HepG2 (cell line): ENCODE measurements around the gene ARHGEF1. TPM values are rescaled to one million over a fixed set of nuclear protein-coding genes. Genes with fewer than 3 reads are reported as not detected.

ENCODE experiments used
- ATAC-seq: fragments of 200-7000 bp; cut with Tn5 transposase; 3 replicates; pipeline ENCODE4 v1.9.1; 2020; ENCODE audit warnings: mild to moderate bottlenecking, moderate library complexity
- BruUV-seq: library from RNA; stranded (reverse); fragments of 400-500 nt; replicated peaks from 2 replicates; lab custom pipeline; 2021; lab: Mats Ljungman, UMichigan
- CTCF ChIA-PET: fragments of 300-600 bp; formaldehyde crosslinking; extraction: SDS; loops from one replicate; lab custom pipeline; 2021; ENCODE audit warnings: low total read pairs, inconsistent platforms, low intra/inter-chr PET ratio; lab: Yijun Ruan, JAX
- POLR2A ChIA-PET: fragments of 350-600 bp; sonication (Branson Sonifier 250); formaldehyde crosslinking; loops from one replicate; lab custom pipeline; 2020; ENCODE audit warnings: antibody characterized with exemption, inconsistent platforms; lab: Yijun Ruan, JAX
- DNase-seq: peaks from one replicate; pipeline ENCODE4 v3.0.0-alpha.2; 2015; ENCODE audit warnings: low spot score
- FAIRE-seq: peaks from 3 replicates; lab custom pipeline; 2011; peaks lifted over from hg19 to GRCh38; lab: Jason Lieb, UNC
- H2AFZ ChIP-seq: one replicate; pipeline ENCODE4 v1.6.1; 2011; ENCODE audit warnings: low read length, inconsistent platforms
- H3K27ac ChIP-seq: fragments of 300-600 bp; 3 replicates; pipeline ENCODE4 v1.8.0; 2011; ENCODE audit warnings: mixed run types, mild to moderate bottlenecking, mixed read lengths, low read length, inconsistent platforms; ENCODE audit not compliant: insufficient read depth; ENCODE audit errors: extremely low read length
- H3K27me3 ChIP-seq, 2 experiments: fragments of 200-600 bp in 1 of 2; 2 replicates in 1 of 2; 3 replicates in 1 of 2; pipeline versions ENCODE4 v1.6.0 to v1.8.0; 2011; ENCODE audit warnings: low read length in 2 of 2, mild to moderate bottlenecking in 2 of 2, moderate library complexity in 2 of 2, inconsistent platforms in 1 of 2; ENCODE audit not compliant: insufficient read depth in 2 of 2, control insufficient read depth in 1 of 2
- H3K36me3 ChIP-seq, 2 experiments: fragments of 200-600 bp in 1 of 2; replicated peaks in 1 of 2; 2 replicates in 1 of 2; 3 replicates in 1 of 2; pipeline versions ENCODE4 v1.5.1 to v1.8.0; 2011; ENCODE audit warnings: low read length in 2 of 2, inconsistent platforms in 1 of 2; ENCODE audit not compliant: insufficient read depth in 2 of 2, control insufficient read depth in 1 of 2
- H3K4me1 ChIP-seq: 2 replicates; pipeline ENCODE4 v1.5.1; 2012; ENCODE audit warnings: low read length, inconsistent platforms; ENCODE audit not compliant: insufficient read depth
- H3K4me2 ChIP-seq: 2 replicates; pipeline ENCODE4 v1.6.0; 2011; ENCODE audit warnings: low read depth, low read length, inconsistent platforms
- H3K4me3 ChIP-seq, 3 experiments: fragments of 200-600 bp in 1 of 3; sonication (generic), shearing (Covaris generic) in 1 of 3; replicated peaks in 1 of 3; 2 replicates each; pipeline ENCODE4 v1.5.1; 2011 to 2016; ENCODE audit warnings: low read length in 3 of 3, inconsistent platforms in 2 of 3, low read depth in 2 of 3, mild to moderate bottlenecking in 2 of 3, control low read depth in 1 of 3, mixed read lengths in 1 of 3; ENCODE audit not compliant: insufficient read depth in 1 of 3
- H3K79me2 ChIP-seq: one replicate; pipeline ENCODE4 v1.6.1; 2011; ENCODE audit warnings: low read length, inconsistent platforms; ENCODE audit not compliant: insufficient read depth
- H3K9ac ChIP-seq: 2 replicates; pipeline ENCODE4 v1.6.0; 2011; ENCODE audit warnings: mild to moderate bottlenecking, low read depth, low read length, inconsistent platforms; ENCODE audit not compliant: insufficient read depth
- H3K9me3 ChIP-seq: 2 replicates; pipeline ENCODE4 v1.5.1; 2012; ENCODE audit warnings: mild to moderate bottlenecking, low read length
- H4K20me1 ChIP-seq: 2 replicates; pipeline ENCODE4 v1.6.0; 2011; ENCODE audit warnings: inconsistent platforms, mild to moderate bottlenecking, low read length, moderate library complexity; ENCODE audit not compliant: insufficient read depth
- AKAP8 ChIP-seq: sonication (generic); formaldehyde crosslinking; IDR thresholded peaks from 2 replicates; pipeline ENCODE4 v1.5.1; 2020; ENCODE audit warnings: mild to moderate bottlenecking, missing genetic modification reagents
- DPF2 ChIP-seq: sonication (generic); formaldehyde crosslinking; IDR thresholded peaks from 2 replicates; pipeline ENCODE4 v1.4.0; 2020; ENCODE audit warnings: mild to moderate bottlenecking, low read depth, missing genetic modification reagents, borderline replicate concordance
- FOXK2 ChIP-seq: fragments of 450-650 bp; IDR thresholded peaks from 2 replicates; pipeline ENCODE4 v1.6.1; 2016
- HIVEP1 ChIP-seq: sonication (generic); formaldehyde crosslinking; IDR thresholded peaks from 2 replicates; pipeline ENCODE4 v1.4.0; 2020; ENCODE audit warnings: mild to moderate bottlenecking, missing genetic modification reagents
- MTA3 ChIP-seq: sonication (generic); formaldehyde crosslinking; IDR thresholded peaks from 2 replicates; pipeline ENCODE4 v1.4.0; 2020; ENCODE audit warnings: missing genetic modification reagents
- POGZ ChIP-seq: sonication (generic); formaldehyde crosslinking; IDR thresholded peaks from 2 replicates; pipeline ENCODE4 v1.4.0; 2020; ENCODE audit warnings: mild to moderate bottlenecking, missing genetic modification reagents
- SMAD1 ChIP-seq: sonication (generic); formaldehyde crosslinking; IDR thresholded peaks from 2 replicates; pipeline ENCODE4 v1.4.0; 2020; ENCODE audit warnings: missing genetic modification reagents, low read depth, mild to moderate bottlenecking, borderline replicate concordance
- ZNF17 ChIP-seq: sonication (generic); formaldehyde crosslinking; IDR thresholded peaks from 2 replicates; pipeline ENCODE4 v1.5.0; 2020; ENCODE audit warnings: mild to moderate bottlenecking, missing genetic modification reagents
- ZNF549 ChIP-seq: sonication (generic); formaldehyde crosslinking; IDR thresholded peaks from 2 replicates; pipeline ENCODE4 v1.5.0; 2020; ENCODE audit warnings: missing genetic modification reagents
- ZNF761 ChIP-seq: sonication (generic); formaldehyde crosslinking; conservative IDR thresholded peaks from 2 replicates; pipeline ENCODE4 v1.4.0; 2020; ENCODE audit warnings: mild to moderate bottlenecking, missing genetic modification reagents
- ZNF781 ChIP-seq: sonication (generic); formaldehyde crosslinking; IDR thresholded peaks from 2 replicates; pipeline ENCODE4 v1.5.1; 2020; ENCODE audit warnings: borderline replicate concordance, mild to moderate bottlenecking, missing genetic modification reagents; ENCODE audit errors: not compliant biosample characterization
- WGBS: methylation state at CpG from one replicate; pipeline ENCODE4 v1.1.6; 2017; ENCODE audit warnings: low lambda C conversion rate; 5-methylcytosine and 5-hydroxymethylcytosine counted together
- in situ Hi-C: cut with HindIII; loops from 2 replicates; pipeline ENCODE4 v1.10.0; 2017; ENCODE audit warnings: low pct_unique_long_range_greater_than_20kb; ENCODE audit not compliant: extremely low pct_ligation_motif_present
- intact Hi-C: fragments of 100-400 bp; cut with micrococcal nuclease; formaldehyde crosslinking; loops from one replicate; pipeline ENCODE4 v1.10.0; 2022; ENCODE audit not compliant: unreplicated experiment
- polyA plus RNA-seq, 8 experiments: library from polyadenylated mRNA; depleted of rRNA in 3 of 8; stranded (reverse) in 7 of 8; unstranded in 1 of 8; fragments of >200 nt; fragmentation: Illumina TruSeq in 4 of 8; extraction: Trizol in 4 of 8; gene quantifications; 2 replicates each; pipeline versions ENCODE4 v1.2.1 to v1.2.3, GENCODE V29; 2011 to 2016; ENCODE audit warnings: low read depth in 4 of 8, missing spikeins in 1 of 8, mixed read lengths in 1 of 8; ENCODE audit not compliant: insufficient read depth in 1 of 8
- total RNA-seq, 5 experiments: library from RNA; depleted of rRNA; stranded (reverse); fragments of >200 nt; fragmentation: Illumina TruSeq; extraction: Trizol; gene quantifications; 2 replicates each; pipeline ENCODE4 v1.2.3, GENCODE V29; 2016; ENCODE audit warnings: low read depth in 1 of 5
- TF ChIP-seq, protein P1 (sequence below): sonication (generic); formaldehyde crosslinking; IDR thresholded peaks from 2 replicates; pipeline ENCODE4 v1.4.0; 2020; ENCODE audit warnings: missing genetic modification reagents
- TF ChIP-seq, protein P2 (sequence below): sonication (generic); formaldehyde crosslinking; IDR thresholded peaks from 2 replicates; pipeline ENCODE4 v1.5.0; 2020; ENCODE audit warnings: missing genetic modification reagents

ARHGEF1 gene
- total and polyA plus RNA-seq, 2 of the 13 experiments (the other 11 are each of a cell fraction or from before 2014, with no cell fraction given): 33.7 to 34.7 TPM

- no peak overlapping the region for H3K9ac ChIP-seq
- no peak overlapping the region for H3K4me2 ChIP-seq
- BruUV-seq: no TSS peak
- ChIA-PET POLR2A (no interaction called here), CTCF (no interaction called here)
- DNase-seq: no peak
- intact Hi-C loops (no loop called here), in situ Hi-C loops (no loop called here)
- 94% methylated on average over 4 of the region's 4 CpGs for WGBS
- H3K4me3 ChIP-seq: no peak overlapping the region
- FAIRE-seq: no peak
- no peak overlapping the region for H3K27ac ChIP-seq
- peaks cover 12% of the 10 kb centered on the region for H3K79me2 ChIP-seq
- peaks cover 35% of the 10 kb centered on the region for H3K4me1 ChIP-seq
- no peak for ATAC-seq
- no peaks in the 10 kb centered on the region for H3K9me3 ChIP-seq
- H3K27me3 ChIP-seq: no peaks in the 10 kb centered on the region
- H3K36me3 ChIP-seq: peaks cover 10 to 26% of the 10 kb centered on the region in 2 experiments
- H2AFZ ChIP-seq: no peak overlapping the region
- H4K20me1 ChIP-seq: no peaks in the 10 kb centered on the region
- TF ChIP-seq ZNF549 (CRISPR knock-in tag) (no peak), ZNF761 (no peak), FOXK2 (no peak), MTA3 (CRISPR knock-in tag) (no peak), ZNF17 (CRISPR knock-in tag) (no peak), AKAP8 (CRISPR knock-in tag) (no peak), SMAD1 (CRISPR knock-in tag) (no peak), HIVEP1 (CRISPR knock-in tag) (no peak), POGZ (CRISPR knock-in tag) (no peak), ZNF781 (CRISPR knock-in tag) (no peak), DPF2 (CRISPR knock-in tag) (no peak)
- TF ChIP-seq, protein P1, sequence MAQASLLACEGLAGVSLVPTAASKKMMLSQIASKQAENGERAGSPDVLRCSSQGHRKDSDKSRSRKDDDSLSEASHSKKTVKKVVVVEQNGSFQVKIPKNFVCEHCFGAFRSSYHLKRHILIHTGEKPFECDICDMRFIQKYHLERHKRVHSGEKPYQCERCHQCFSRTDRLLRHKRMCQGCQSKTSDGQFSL (CRISPR knock-in tag): no peak
- TF ChIP-seq, protein P2, sequence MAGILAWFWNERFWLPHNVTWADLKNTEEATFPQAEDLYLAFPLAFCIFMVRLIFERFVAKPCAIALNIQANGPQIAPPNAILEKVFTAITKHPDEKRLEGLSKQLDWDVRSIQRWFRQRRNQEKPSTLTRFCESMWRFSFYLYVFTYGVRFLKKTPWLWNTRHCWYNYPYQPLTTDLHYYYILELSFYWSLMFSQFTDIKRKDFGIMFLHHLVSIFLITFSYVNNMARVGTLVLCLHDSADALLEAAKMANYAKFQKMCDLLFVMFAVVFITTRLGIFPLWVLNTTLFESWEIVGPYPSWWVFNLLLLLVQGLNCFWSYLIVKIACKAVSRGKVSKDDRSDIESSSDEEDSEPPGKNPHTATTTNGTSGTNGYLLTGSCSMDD (CRISPR knock-in tag): no peak
- TF ChIP-seq, all 625 proteins: peak for 0
Measured at GRCh38 chr19:41890936-41891335, 8.0 kb downstream of the ARHGEF1 start.
